ENCODE measurements around the gene TSC2.

The TSC2 gene

DNA sequence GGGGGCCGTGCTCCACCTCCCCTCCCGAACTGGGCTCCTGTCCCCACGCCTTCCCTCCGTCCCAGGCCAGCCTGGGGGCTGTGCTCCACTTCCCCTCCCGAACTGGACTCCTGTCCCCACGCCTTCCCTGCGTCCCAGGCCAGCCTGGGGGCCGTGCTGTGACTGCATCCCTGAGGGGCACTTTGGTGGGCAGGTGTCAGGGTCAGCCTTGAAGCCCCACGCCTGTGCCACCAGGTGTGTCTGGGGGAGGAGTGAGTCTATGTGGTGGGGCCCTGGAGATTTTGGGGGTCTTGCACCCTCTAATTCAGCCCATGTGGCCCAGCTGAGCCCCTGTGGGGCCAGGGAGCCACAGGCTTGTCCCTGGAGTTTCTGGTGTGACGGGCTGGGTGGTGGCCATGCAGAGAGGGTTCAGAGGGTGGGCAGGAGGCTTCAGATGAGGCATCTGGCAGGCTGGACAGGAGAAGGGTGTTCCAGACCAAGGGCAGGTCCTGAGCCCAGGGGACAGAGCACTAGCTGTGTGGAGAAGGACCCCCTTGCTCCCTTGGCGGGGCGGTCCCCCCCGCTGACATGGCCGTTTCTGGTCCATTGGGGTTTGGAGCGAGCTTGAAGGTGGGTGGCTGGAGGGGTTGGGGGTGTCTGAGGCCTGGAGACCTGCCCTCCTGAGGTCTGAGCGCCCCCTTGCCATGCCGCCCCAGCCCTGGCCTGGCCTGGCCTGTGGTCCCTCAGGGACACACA is 12.9 kb upstream of the TSC2 start:
- no peak overlapping the region for H3K4me3 ChIP-seq (ENCODE audit: low read depth, low read length)
- TF ChIP-seq MYC (IDR thresholded peaks at IDR 0.05; ENCODE audit: low read depth, low read length): no peak
- TF ChIP-seq, protein P1, sequence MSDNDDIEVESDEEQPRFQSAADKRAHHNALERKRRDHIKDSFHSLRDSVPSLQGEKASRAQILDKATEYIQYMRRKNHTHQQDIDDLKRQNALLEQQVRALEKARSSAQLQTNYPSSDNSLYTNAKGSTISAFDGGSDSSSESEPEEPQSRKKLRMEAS (IDR thresholded peaks at IDR 0.05; ENCODE audit: low read depth, low read length): no peak
- TF ChIP-seq, protein P2, sequence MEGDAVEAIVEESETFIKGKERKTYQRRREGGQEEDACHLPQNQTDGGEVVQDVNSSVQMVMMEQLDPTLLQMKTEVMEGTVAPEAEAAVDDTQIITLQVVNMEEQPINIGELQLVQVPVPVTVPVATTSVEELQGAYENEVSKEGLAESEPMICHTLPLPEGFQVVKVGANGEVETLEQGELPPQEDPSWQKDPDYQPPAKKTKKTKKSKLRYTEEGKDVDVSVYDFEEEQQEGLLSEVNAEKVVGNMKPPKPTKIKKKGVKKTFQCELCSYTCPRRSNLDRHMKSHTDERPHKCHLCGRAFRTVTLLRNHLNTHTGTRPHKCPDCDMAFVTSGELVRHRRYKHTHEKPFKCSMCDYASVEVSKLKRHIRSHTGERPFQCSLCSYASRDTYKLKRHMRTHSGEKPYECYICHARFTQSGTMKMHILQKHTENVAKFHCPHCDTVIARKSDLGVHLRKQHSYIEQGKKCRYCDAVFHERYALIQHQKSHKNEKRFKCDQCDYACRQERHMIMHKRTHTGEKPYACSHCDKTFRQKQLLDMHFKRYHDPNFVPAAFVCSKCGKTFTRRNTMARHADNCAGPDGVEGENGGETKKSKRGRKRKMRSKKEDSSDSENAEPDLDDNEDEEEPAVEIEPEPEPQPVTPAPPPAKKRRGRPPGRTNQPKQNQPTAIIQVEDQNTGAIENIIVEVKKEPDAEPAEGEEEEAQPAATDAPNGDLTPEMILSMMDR (IDR thresholded peaks at IDR 0.05; ENCODE audit: low read depth, low read length): no peak
- no peak for TF ChIP-seq POLR2A (IDR thresholded peaks at IDR 0.05; ENCODE audit: extremely low read depth, insufficient read length)
- DNase-seq (ENCODE audit: low read depth): no peak

DNA sequence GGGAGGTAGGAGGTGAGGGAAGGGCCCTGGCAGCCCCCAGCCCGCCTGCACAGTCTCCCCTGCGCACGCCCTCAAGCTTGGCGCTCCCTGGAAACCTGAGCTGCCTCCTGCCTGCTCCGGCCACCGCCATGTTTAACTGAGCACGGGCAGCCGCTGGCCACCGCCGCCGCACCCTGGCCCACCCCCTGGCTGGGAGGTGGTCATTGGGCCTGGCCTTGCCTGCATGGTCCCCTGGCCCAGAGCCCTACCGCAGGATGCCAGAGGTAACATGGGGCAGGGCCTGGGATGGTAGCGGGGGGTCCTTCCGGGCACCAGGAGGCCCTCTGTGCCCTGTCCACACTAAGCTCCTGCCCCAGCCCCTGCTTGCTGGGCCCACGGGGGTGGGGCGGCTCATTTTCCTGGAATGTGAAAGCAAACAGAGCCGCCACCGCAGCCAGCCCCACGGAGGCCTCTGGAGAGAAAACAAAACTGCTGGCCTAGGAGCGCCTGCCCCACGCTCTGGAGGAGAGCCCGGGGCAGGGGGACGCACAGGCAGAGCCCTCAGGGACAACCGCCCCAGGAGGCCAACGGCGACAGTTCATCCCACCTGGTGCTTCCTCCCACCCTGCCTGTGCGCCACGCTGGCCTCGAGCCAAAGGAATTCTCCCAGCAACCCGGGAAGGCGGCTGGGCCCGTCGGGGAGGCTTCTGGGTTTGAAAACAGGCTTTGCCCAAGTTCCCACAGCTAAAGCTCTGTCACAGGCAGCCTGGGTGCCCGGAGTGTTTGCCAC is 12.2 kb upstream of the TSC2 start:
- H3K4me3 ChIP-seq (ENCODE audit: low read depth, low read length): no peak overlapping the region
- TF ChIP-seq, protein P1 (IDR thresholded peaks at IDR 0.05; ENCODE audit: low read depth, low read length): no peak
- TF ChIP-seq MYC (IDR thresholded peaks at IDR 0.05; ENCODE audit: low read depth, low read length) (no peak), POLR2A (IDR thresholded peaks at IDR 0.05; ENCODE audit: extremely low read depth, insufficient read length) (no peak)
- TF ChIP-seq, protein P2 (IDR thresholded peaks at IDR 0.05; ENCODE audit: low read depth, low read length): no peak
- no peak for DNase-seq (ENCODE audit: low read depth)

DNA sequence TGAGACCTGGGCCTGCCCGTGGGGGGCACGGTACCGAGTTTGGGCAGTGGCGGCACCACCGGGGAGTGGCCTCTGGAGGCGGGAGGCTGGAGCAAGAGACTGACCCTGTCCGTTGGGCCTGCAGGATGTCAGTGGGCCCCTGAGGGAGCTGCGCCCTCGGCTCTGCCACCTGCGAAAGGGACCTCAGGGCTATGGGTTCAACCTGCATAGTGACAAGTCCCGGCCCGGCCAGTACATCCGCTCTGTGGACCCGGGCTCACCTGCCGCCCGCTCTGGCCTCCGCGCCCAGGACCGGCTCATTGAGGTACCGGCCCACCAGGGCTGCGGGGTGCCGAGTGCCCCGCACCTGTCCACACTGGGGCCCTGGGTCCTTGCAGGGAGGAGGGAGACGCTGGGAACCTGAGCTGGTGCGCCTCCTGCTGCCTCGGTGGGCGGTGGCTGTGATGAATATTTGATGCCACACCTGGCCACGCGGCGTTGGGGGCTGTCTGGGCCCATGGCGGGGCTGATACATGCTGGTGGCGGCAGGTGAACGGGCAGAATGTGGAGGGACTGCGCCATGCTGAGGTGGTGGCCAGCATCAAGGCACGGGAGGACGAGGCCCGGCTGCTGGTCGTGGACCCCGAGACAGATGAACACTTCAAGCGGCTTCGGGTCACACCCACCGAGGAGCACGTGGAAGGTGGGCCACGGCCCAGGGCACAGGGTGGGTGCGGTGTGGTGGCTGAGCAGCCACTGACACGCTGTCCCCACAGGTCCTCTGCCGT is 11.4 kb upstream of the TSC2 start:
- no peak for DNase-seq (ENCODE audit: low read depth)
- TF ChIP-seq POLR2A (IDR thresholded peaks at IDR 0.05; ENCODE audit: extremely low read depth, insufficient read length): no peak
- TF ChIP-seq MYC (IDR thresholded peaks at IDR 0.05; ENCODE audit: low read depth, low read length): no peak
- TF ChIP-seq, protein P1 (IDR thresholded peaks at IDR 0.05; ENCODE audit: low read depth, low read length): no peak
- no peak overlapping the region for H3K4me3 ChIP-seq (ENCODE audit: low read depth, low read length)

DNA sequence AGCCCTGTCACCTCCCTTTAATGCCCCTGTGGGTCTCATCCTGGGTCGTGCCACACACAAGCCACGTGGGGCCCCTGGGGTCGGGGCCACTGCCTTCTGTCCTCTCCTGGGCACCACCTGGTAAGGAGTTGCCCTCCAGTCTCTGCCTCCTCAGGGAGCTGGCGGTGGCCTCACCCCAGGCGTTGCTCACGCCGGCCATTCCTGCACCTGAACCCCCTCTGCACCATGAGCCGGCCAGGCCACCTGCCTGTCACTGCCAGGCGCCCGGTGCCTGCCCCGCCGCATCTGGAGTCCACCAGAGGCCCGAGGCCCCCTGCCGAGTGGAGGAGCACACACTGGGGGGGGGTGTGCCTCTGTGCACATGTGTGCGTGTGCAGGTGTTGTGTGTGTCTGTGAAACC is 10.7 kb upstream of the TSC2 start:
- TF ChIP-seq POLR2A (IDR thresholded peaks at IDR 0.05; ENCODE audit: extremely low read depth, insufficient read length) (no peak), MYC (IDR thresholded peaks at IDR 0.05; ENCODE audit: low read depth, low read length) (no peak)
- TF ChIP-seq, protein P1 (IDR thresholded peaks at IDR 0.05; ENCODE audit: low read depth, low read length): no peak
- TF ChIP-seq, protein P2 (IDR thresholded peaks at IDR 0.05; ENCODE audit: low read depth, low read length): no peak
- H3K4me3 ChIP-seq (ENCODE audit: low read depth, low read length): no peak overlapping the region
- DNase-seq (ENCODE audit: low read depth): no peak

DNA sequence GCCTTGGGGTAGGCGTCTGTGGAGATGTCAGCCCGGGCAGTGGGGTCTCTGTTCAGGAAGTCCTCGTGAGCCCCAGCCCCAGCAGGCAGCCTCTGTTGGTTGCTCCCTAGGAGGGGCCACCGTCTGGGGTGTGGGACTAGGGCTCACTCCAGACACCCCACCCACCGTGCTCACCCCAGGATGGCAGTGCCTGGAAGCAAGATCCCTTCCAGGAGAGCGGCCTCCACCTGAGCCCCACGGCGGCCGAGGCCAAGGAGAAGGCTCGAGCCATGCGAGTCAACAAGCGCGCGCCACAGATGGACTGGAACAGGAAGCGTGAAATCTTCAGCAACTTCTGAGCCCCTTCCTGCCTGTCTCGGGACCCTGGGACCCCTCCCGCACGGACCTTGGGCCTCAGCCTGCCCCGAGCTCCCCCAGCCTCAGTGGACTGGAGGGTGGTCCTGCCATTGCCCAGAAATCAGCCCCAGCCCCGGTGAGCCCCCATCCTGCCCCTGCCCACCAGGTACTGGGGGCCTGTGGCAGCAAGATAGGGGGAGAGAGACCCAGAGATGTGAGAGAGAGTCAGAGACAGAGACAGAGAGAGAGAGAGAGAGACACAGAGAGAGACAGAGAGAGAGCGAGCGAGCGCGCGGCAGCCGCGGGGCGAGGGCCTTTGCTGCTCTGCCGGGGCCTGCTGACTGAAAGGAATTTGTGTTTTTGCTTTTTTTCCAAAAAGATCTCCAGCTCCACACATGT is 10.0 kb upstream of the TSC2 start:
- no peak for DNase-seq (ENCODE audit: low read depth)
- TF ChIP-seq, protein P2 (IDR thresholded peaks at IDR 0.05; ENCODE audit: low read depth, low read length): no peak
- TF ChIP-seq MYC (IDR thresholded peaks at IDR 0.05; ENCODE audit: low read depth, low read length) (no peak), POLR2A (IDR thresholded peaks at IDR 0.05; ENCODE audit: extremely low read depth, insufficient read length) (no peak)
- TF ChIP-seq, protein P1 (IDR thresholded peaks at IDR 0.05; ENCODE audit: low read depth, low read length): no peak
- no peak overlapping the region for H3K4me3 ChIP-seq (ENCODE audit: low read depth, low read length)
